H7 (cell line): ENCODE results near the gene LRRN3. TPM values are rescaled to one million over a fixed set of nuclear protein-coding genes. Genes with fewer than 3 reads are reported as not detected.

ENCODE experiments used
- DNase-seq: peaks from one replicate; pipeline ENCODE4 v3.0.0; 2012
- H3K27me3 ChIP-seq: 2 replicates; pipeline ENCODE4 v1.6.0; 2011; ENCODE audit warnings: mild to moderate bottlenecking, low read length; ENCODE audit not compliant: control insufficient read depth, insufficient read depth
- H3K36me3 ChIP-seq: replicated peaks from 2 replicates; pipeline ENCODE4 v1.5.1; 2011; ENCODE audit warnings: low read length; ENCODE audit not compliant: control insufficient read depth, insufficient read depth
- H3K4me3 ChIP-seq: 2 replicates; pipeline ENCODE4 v1.5.1; 2011; ENCODE audit warnings: low read depth, mild to moderate bottlenecking, control low read depth, low read length, moderate library complexity; ENCODE audit not compliant: insufficient read depth
- total RNA-seq: library from RNA; depleted of rRNA; stranded (reverse); fragments of >200 nt; shearing (Covaris generic); gene quantifications from 2 replicates; pipeline ENCODE4 v1.2.3, GENCODE V29; 2014; rRNA removed

The LRRN3 gene
- 0.15 and 0.31 TPM in 2 replicates for total RNA-seq

- no peak for DNase-seq
- Histone ChIP-seq H3K27me3 (0 out of 2 replicates have a peak, but pooled peaks cover 1% of the 10 kb centered on the region), H3K36me3 (no peaks in the 10 kb centered on the region), H3K4me3 (no peak within 1 kb of the TSS)
Measured at GRCh38 chr7:111090846-111091245, at the start of gene LRRN3. Gene LRRN3 (plus strand): TSS chr7:111091127. CDS start chr7:111122773, 31,646 bp downstream.

GRCh38 chr7:111041577-111041976 is 49.4 kb upstream of the LRRN3 start:
- Histone ChIP-seq H3K36me3 (no peaks in the 10 kb centered on the region), H3K4me3 (no peak overlapping the region), H3K27me3 (no peaks in the 10 kb centered on the region)
- DNase-seq, result no peak

DNA sequence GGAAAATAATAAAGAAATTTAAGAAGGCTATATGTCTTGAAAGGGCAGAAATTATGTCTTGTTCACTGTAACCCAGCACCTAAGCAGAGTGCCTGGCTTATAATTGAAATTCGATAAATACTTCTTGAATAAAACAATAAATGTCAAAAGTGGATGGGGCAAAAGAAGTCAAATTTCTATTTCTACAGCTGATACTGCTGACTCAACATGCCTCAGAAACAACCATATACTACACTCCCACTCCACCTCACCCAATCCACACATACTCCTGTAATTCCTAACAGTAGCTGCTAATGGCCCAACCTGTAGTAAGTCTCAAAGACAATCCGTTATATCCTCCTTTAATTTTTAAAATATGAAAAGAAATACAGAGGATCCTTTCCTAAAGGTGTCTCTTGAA is 48.1 kb upstream of the LRRN3 start:
- no peaks in the 10 kb centered on the region for H3K27me3 ChIP-seq
- no peaks in the 10 kb centered on the region for H3K36me3 ChIP-seq
- no peak overlapping the region for H3K4me3 ChIP-seq
- DNase-seq, result no peak

- Histone ChIP-seq H3K36me3 (no peaks in the 10 kb centered on the region), H3K27me3 (no peaks in the 10 kb centered on the region), H3K4me3 (no peak overlapping the region)
- DNase-seq, result no peak
Measured at GRCh38 chr7:111043561-111043960, 47.4 kb upstream of the LRRN3 start.

DNA sequence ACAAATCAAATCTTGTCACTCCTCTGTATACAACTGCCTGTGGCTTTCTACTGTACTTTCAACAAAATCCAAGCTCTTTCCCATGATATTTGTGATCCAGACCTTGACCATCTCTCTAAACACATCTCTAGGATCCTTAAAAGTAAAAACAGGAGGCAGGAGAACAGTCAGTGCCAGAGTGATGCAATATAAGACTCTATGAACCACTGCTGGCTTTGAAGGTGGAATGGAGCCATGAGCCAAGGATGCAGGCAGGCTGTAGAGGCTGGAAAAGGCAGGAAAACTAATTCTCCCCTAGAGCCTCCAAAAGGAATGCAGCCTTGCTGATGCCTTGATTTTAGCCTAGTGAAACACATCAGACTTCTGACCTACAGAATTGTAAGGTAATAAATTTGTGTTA is 45.5 kb upstream of the LRRN3 start:
- no peak for DNase-seq
- no peak overlapping the region for H3K4me3 ChIP-seq
- no peaks in the 10 kb centered on the region for H3K27me3 ChIP-seq
- H3K36me3 ChIP-seq, result no peaks in the 10 kb centered on the region

DNA sequence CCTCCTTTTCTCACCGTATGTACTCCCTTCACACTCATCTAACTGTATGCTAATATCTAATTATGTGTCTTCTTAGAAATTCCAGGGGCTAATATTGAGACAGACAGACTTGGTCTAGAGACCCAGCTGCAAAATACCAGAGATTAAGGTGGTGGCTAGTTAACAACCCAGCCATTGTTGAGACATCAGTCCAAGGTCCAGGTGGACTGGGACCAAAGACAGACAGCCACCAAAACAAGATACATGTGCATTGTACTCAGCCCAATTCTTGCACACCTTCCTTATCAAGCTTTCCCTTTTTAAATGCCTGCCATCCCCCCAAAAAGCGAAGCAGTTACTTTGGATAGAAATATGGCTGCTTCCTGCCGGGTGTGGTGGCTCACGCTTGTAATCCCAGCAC is 43.3 kb upstream of the LRRN3 start:
- H3K36me3 ChIP-seq, result no peaks in the 10 kb centered on the region
- H3K4me3 ChIP-seq, result no peak overlapping the region
- H3K27me3 ChIP-seq, result no peaks in the 10 kb centered on the region
- no peak for DNase-seq

DNA sequence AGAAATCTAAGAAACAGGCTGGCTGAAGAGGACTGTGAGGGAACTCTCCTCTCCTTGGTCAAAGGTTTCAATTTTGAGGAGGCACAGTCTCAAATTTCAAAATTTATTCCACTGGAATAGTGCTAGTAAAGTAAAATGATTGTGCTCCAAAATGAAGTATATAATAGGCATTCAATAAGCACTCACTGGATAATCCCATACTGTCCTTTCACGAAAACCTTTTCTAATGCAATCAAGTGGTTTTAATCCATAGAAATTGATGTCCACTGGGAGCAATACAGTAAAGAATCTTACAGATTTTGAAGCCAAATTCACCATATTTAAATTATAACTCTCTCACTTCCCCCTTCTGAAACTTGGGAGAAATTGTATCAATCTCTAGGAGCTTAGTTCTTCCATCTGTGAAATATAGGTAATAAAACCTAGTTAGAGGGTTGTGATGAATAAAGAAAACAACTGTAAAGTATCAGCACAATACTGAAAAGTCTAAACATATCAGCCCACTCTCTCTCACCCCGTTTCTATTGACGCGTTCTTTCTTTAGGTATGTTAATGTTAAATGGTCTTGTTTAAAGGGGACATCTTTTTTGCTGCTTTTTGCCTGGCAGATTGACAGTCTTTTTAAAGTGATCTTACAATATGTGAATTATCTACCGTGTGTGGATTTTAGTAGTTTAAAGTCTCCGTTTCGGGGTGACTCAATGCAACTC is 40.8 kb upstream of the LRRN3 start:
- no peak for DNase-seq
- Histone ChIP-seq H3K36me3 (no peaks in the 10 kb centered on the region), H3K4me3 (no peak overlapping the region), H3K27me3 (no peaks in the 10 kb centered on the region)

- H3K4me3 ChIP-seq, result no peak overlapping the region
- DNase-seq, result no peak
- H3K27me3 ChIP-seq, result no peaks in the 10 kb centered on the region
- no peaks in the 10 kb centered on the region for H3K36me3 ChIP-seq
Measured at GRCh38 chr7:111050875-111051416, 40.0 kb upstream of the LRRN3 start.

DNA sequence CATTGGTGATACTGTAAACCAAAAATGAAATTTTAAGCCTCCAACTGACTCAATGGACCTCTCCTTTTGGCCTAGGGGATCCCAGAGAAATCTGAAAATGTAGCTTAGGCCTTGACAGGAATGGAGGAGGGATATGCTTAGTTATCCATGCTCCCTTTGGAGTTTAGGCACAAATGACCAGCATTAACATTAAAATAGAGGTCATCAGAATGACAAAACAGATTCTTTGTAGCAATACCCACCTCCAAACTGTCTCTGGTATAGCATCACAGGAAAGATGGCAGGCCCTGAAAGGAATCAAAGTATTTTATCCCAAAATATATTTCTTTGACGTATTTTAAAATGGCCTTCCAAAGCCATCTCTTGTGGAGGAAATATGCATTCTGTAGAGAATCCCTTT is 39.1 kb upstream of the LRRN3 start:
- DNase-seq, result peak; percentile 31
- H3K4me3 ChIP-seq, result no peak overlapping the region
- no peaks in the 10 kb centered on the region for H3K27me3 ChIP-seq
- no peaks in the 10 kb centered on the region for H3K36me3 ChIP-seq

GRCh38 chr7:111053035-111053434 is 37.9 kb upstream of the LRRN3 start:
- no peak for DNase-seq
- H3K27me3 ChIP-seq, result no peaks in the 10 kb centered on the region
- no peaks in the 10 kb centered on the region for H3K36me3 ChIP-seq
- H3K4me3 ChIP-seq, result no peak overlapping the region

GRCh38 chr7:111056371-111056770 is 34.6 kb upstream of the LRRN3 start:
- no peaks in the 10 kb centered on the region for H3K27me3 ChIP-seq
- H3K4me3 ChIP-seq, result no peak overlapping the region
- H3K36me3 ChIP-seq, result no peaks in the 10 kb centered on the region
- no peak for DNase-seq

- no peak overlapping the region for H3K4me3 ChIP-seq
- H3K27me3 ChIP-seq, result no peaks in the 10 kb centered on the region
- H3K36me3 ChIP-seq, result no peaks in the 10 kb centered on the region
- DNase-seq, result no peak
Measured at GRCh38 chr7:111057066-111057465, 33.9 kb upstream of the LRRN3 start.

GRCh38 chr7:111059833-111060232 is 31.1 kb upstream of the LRRN3 start:
- no peaks in the 10 kb centered on the region for H3K36me3 ChIP-seq
- no peaks in the 10 kb centered on the region for H3K27me3 ChIP-seq
- DNase-seq, result no peak
- no peak overlapping the region for H3K4me3 ChIP-seq

- no peaks in the 10 kb centered on the region for H3K36me3 ChIP-seq
- no peaks in the 10 kb centered on the region for H3K27me3 ChIP-seq
- H3K4me3 ChIP-seq, result no peak overlapping the region
- DNase-seq, result no peak
Measured at GRCh38 chr7:111063166-111063565, 27.8 kb upstream of the LRRN3 start.

GRCh38 chr7:111067251-111067650 is 23.7 kb upstream of the LRRN3 start:
- no peak for DNase-seq

More at GRCh38 chr7:111067251-111067650, 23.7 kb upstream of the LRRN3 start:
- Histone ChIP-seq H3K4me3 (no peak overlapping the region), H3K27me3 (no peaks in the 10 kb centered on the region), H3K36me3 (no peaks in the 10 kb centered on the region)
